Measurements from ENCODE around the gene COG4.
A peak's percentile ranks its signal among the peaks of the same experiment; 100 is the strongest.

Gene COG4

GRCh38 chr16:70523076-70523742, at the start of gene COG4:
Gene COG4 (minus strand): TSS chr16:70523554. CDS start chr16:70523543, 11 bp downstream.
- peak; percentile 73 for DNase-seq (ENCODE audit: low read depth)
- peak within 1 kb of the TSS; percentile 61 for H3K4me3 ChIP-seq (ENCODE audit: low read depth, low read length)
- TF ChIP-seq, protein P1, sequence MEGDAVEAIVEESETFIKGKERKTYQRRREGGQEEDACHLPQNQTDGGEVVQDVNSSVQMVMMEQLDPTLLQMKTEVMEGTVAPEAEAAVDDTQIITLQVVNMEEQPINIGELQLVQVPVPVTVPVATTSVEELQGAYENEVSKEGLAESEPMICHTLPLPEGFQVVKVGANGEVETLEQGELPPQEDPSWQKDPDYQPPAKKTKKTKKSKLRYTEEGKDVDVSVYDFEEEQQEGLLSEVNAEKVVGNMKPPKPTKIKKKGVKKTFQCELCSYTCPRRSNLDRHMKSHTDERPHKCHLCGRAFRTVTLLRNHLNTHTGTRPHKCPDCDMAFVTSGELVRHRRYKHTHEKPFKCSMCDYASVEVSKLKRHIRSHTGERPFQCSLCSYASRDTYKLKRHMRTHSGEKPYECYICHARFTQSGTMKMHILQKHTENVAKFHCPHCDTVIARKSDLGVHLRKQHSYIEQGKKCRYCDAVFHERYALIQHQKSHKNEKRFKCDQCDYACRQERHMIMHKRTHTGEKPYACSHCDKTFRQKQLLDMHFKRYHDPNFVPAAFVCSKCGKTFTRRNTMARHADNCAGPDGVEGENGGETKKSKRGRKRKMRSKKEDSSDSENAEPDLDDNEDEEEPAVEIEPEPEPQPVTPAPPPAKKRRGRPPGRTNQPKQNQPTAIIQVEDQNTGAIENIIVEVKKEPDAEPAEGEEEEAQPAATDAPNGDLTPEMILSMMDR (IDR thresholded peaks at IDR 0.05; ENCODE audit: low read depth, low read length, missing control alignments): no peak

DNA sequence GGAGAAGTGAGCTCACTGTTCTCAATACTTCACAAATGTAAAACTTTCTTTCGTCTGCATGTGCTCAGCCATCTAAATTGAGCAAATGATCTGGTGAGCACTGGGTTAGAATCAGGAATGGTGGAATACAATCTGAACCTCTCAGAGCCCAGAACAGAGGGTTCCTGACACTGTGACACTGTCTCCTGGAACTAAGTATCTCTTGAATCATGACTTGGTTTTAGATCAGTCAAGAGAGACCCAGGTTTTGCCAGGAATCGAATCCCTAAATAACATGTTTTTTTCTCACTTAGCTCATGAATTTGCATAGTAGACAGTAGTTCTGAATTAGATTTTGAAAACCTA, 49.5 kb upstream of the COG4 start:
- no peak overlapping the region for H3K4me3 ChIP-seq (ENCODE audit: low read depth, low read length)
- TF ChIP-seq, protein P1 (IDR thresholded peaks at IDR 0.05; ENCODE audit: low read depth, low read length, missing control alignments): no peak
- DNase-seq (ENCODE audit: low read depth): no peak

- DNase-seq (ENCODE audit: low read depth): no peak
- TF ChIP-seq, protein P1 (IDR thresholded peaks at IDR 0.05; ENCODE audit: low read depth, low read length, missing control alignments): no peak
- H3K4me3 ChIP-seq (ENCODE audit: low read depth, low read length): no peak overlapping the region
These were observed 48.9 kb upstream of the COG4 start for GRCh38 chr16:70572050-70572925.

DNA sequence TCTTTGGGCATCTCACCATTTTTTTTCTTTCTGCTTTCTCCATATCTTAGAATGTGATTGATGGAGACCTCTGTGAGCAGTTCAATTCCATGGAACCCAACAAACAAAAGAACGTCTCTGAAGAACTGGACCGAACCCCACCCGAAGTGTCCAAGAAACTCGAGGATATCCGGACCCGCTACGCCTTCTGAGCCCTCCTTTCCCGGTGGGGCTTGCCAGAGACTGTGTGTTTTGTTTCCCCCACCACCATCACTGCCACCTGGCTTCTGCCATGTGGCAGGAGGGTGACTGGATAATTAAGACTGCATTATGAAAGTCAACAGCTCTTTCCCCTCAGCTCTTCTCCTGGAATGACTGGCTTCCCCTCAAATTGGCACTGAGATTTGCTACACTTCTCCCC, 48.3 kb upstream of the COG4 start:
- DNase-seq (ENCODE audit: low read depth): no peak
- TF ChIP-seq, protein P1 (IDR thresholded peaks at IDR 0.05; ENCODE audit: low read depth, low read length, missing control alignments): no peak

GRCh38 chr16:70570967-70571570, 47.7 kb upstream of the COG4 start:
- no peak overlapping the region for H3K4me3 ChIP-seq (ENCODE audit: low read depth, low read length)
- no peak for DNase-seq (ENCODE audit: low read depth)
- TF ChIP-seq, protein P1 (IDR thresholded peaks at IDR 0.05; ENCODE audit: low read depth, low read length, missing control alignments): no peak

More for the DNA sequence above, 48.3 kb upstream of the COG4 start:
- no peak overlapping the region for H3K4me3 ChIP-seq (ENCODE audit: low read depth, low read length)

GRCh38 chr16:70569752-70570151, 46.4 kb upstream of the COG4 start:
- TF ChIP-seq, protein P1 (IDR thresholded peaks at IDR 0.05; ENCODE audit: low read depth, low read length, missing control alignments): no peak
- H3K4me3 ChIP-seq (ENCODE audit: low read depth, low read length): no peak overlapping the region
- no peak for DNase-seq (ENCODE audit: low read depth)

Measured in GM12864 (cell line).